ENCODE data around the gene FRRS1. TPM values are rescaled to one million over a fixed set of nuclear protein-coding genes. Genes with fewer than 3 reads are reported as not detected.

FRRS1 gene
- total RNA-seq, 1 donor from 2014 or later: 0.28 TPM

DNA sequence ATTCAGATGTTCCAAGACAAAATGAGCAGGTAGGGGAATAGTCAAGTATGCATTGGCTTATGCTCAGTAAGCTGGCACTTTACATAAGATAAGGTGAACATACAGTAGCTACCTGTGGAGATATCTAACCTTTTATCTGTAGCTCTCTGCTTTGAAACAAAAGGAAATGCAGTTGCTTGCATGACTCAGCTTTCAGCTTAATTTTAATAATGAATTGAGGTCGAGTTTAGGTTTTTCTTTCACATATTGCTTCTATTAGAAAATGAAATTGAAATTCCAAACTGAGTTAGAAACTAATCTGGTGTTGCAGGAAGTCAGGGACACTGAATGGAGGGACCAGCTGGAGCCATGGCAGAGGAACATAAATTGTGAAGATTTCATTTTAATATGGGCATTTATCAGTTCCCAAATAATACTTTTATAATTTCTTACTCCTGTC, 8.3 kb downstream of the FRRS1 start:
- no peak for DNase-seq
- no peak overlapping the region for H3K27ac Mint-ChIP-seq
- H3K36me3 Mint-ChIP-seq (ENCODE audit: low read depth): no peaks in the 10 kb centered on the region
- no peaks in the 10 kb centered on the region for H3K9me3 Mint-ChIP-seq
- intact Hi-C loops (cut with micrococcal nuclease): no loop called here
- H3K4me1 Mint-ChIP-seq: peaks cover 10% of the 10 kb centered on the region
- peaks cover 19% of the 10 kb centered on the region for H3K27me3 Mint-ChIP-seq
- no peak overlapping the region for H3K4me3 Mint-ChIP-seq

- DNase-seq: no peak
- peaks cover 15% of the 10 kb centered on the region for H3K4me1 Mint-ChIP-seq
- no peaks in the 10 kb centered on the region for H3K36me3 Mint-ChIP-seq (ENCODE audit: low read depth)
- H3K27ac Mint-ChIP-seq: no peak overlapping the region
- no peaks in the 10 kb centered on the region for H3K9me3 Mint-ChIP-seq
- intact Hi-C loops (cut with micrococcal nuclease): no loop called here
- H3K27me3 Mint-ChIP-seq: peaks cover 13% of the 10 kb centered on the region
- H3K4me3 Mint-ChIP-seq: no peak overlapping the region
Measured at GRCh38 chr1:99756598-99756997, 9.8 kb downstream of the FRRS1 start.

DNA sequence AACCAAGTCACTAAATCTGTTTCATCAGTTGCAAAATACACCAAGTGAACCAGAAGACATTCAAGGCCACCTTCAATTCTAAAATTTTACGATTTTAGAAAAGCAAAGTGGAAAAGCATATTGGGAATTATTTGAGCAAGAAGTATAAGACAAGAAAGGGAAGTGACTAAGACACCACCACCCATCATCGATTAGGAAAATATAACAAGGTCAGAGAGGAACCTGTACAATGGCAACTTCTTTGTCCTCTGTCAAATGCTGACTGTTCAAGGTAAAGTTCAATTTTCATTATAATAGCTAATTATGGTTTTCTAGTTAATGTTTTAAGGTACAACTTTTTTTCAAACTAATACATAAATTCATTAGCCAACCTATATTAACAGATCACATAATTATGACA, 10.8 kb downstream of the FRRS1 start:
- no peak for DNase-seq
- peaks cover 18% of the 10 kb centered on the region for H3K4me1 Mint-ChIP-seq
- no peak overlapping the region for H3K27ac Mint-ChIP-seq
- H3K4me3 Mint-ChIP-seq: no peak overlapping the region
- H3K27me3 Mint-ChIP-seq: peaks cover 9% of the 10 kb centered on the region
- intact Hi-C loops (cut with micrococcal nuclease): no loop called here
- no peaks in the 10 kb centered on the region for H3K9me3 Mint-ChIP-seq
- H3K36me3 Mint-ChIP-seq (ENCODE audit: low read depth): no peaks in the 10 kb centered on the region

DNA sequence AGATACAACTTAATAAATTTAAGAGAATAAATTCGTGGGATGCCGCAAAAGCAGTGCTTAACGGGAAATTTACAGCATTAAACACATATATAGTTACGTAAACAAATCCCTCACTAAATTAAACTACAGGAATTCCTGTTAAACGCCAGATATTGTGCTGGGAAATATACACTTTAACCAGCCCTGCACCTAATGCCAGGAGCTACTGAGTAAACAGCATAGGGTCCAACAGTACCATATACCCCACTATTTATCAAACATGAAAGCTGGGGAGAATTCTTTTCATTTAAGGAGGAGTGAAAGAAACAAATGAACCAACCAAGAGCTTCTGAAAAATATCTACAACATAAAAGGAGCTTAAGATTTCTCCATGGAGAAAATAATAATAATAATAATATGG, 11.7 kb downstream of the FRRS1 start:
- no peak for DNase-seq
- H3K4me1 Mint-ChIP-seq: peaks cover 21% of the 10 kb centered on the region
- intact Hi-C loops (cut with micrococcal nuclease): no loop called here
- peaks cover 9% of the 10 kb centered on the region for H3K27me3 Mint-ChIP-seq
- no peaks in the 10 kb centered on the region for H3K9me3 Mint-ChIP-seq
- H3K36me3 Mint-ChIP-seq (ENCODE audit: low read depth): no peaks in the 10 kb centered on the region
- H3K4me3 Mint-ChIP-seq: no peak overlapping the region
- no peak overlapping the region for H3K27ac Mint-ChIP-seq

GRCh38 chr1:99754055-99754626, 12.3 kb downstream of the FRRS1 start:
- H3K9me3 Mint-ChIP-seq: no peaks in the 10 kb centered on the region
- H3K27ac Mint-ChIP-seq: no peak overlapping the region
- H3K27me3 Mint-ChIP-seq: peaks cover 7% of the 10 kb centered on the region
- DNase-seq: no peak
- H3K4me1 Mint-ChIP-seq: peaks cover 21% of the 10 kb centered on the region
- intact Hi-C loops (cut with micrococcal nuclease): no loop called here
- H3K4me3 Mint-ChIP-seq: no peak overlapping the region
- H3K36me3 Mint-ChIP-seq (ENCODE audit: low read depth): no peaks in the 10 kb centered on the region

DNA sequence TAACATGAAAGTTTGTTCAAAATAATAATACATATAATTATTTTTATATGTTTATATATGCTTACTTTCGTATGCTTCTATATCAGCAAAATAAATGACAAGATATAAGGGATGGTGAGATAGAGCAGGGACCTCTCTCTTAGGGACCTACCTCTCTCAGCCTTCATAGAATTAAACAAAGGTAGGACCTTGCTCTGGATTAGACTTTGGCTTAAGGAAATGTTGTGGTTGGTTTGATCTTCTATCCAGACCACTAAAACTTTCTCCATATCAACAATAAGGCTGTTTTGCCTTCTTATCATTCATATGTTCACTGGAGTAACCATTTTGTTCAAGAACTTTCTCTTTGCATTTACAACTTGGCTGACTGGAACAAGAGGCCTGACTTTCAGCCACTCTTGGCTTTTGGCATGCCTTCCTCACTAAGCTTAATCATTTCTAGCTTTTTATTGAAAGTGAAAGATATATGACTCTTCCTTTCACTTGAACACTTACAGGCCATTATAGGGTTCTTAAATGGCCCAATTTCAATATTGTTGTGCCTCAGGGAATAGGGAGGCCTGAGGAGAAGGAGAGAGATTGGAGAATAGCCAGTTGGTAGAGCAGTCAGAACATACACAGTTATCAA, 14.4 kb downstream of the FRRS1 start:
- no peaks in the 10 kb centered on the region for H3K36me3 Mint-ChIP-seq (ENCODE audit: low read depth)
- H3K27ac Mint-ChIP-seq: no peak overlapping the region
- H3K4me1 Mint-ChIP-seq: peaks cover 14% of the 10 kb centered on the region
- no peak overlapping the region for H3K4me3 Mint-ChIP-seq
- H3K27me3 Mint-ChIP-seq: peaks cover 7% of the 10 kb centered on the region
- no peak for DNase-seq
- intact Hi-C loops (cut with micrococcal nuclease): no loop called here
- no peaks in the 10 kb centered on the region for H3K9me3 Mint-ChIP-seq

DNA sequence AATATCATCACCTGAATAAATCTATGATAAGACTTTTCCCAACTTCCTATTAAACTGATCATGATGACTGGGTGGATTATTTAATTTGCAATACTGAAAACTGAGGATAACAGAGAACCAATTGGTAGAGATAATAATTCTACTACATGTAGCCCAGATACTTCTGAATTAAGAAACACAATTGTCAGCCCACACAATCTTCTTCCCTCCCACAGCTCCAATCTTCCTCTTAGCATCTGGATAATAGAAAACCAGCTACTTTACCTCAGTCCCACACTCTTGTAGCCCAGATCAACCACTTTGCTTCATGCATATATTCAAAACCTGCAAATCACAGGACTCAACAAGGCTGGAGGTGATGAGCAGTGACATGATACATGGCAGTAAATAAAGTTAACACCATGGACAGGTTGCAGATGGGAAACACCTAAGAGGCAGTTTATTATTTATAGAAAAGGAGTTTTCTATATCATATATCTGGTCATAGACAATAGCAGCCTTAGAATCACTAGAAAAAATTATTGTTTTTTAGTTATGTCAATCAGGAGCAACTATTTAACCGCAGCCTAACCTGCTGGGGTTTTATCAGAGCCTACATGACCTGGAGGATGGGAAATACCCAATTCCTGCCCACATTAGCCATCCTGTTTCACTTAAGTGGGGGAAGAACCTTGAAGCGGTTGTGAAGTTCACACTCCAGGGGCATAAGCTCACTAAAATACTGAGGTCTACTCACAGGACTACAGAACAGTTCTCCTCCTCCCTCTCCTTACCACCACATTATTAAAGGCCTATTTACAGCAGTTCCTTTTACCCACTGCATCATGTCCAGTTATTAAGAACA, 16.7 kb downstream of the FRRS1 start:
- Mint-ChIP-seq H3K4me1 (peaks cover 14% of the 10 kb centered on the region), H3K27ac (no peak overlapping the region), H3K36me3 (ENCODE audit: low read depth) (no peaks in the 10 kb centered on the region), H3K4me3 (no peak overlapping the region), H3K27me3 (peaks cover 3% of the 10 kb centered on the region), H3K9me3 (no peaks in the 10 kb centered on the region)
- no peak for DNase-seq
- intact Hi-C loops (cut with micrococcal nuclease): no loop called here

GRCh38 chr1:99748419-99748818, 18.0 kb downstream of the FRRS1 start:
- Mint-ChIP-seq H3K4me1 (peaks cover 14% of the 10 kb centered on the region), H3K9me3 (no peaks in the 10 kb centered on the region), H3K4me3 (no peak overlapping the region), H3K36me3 (ENCODE audit: low read depth) (no peaks in the 10 kb centered on the region), H3K27me3 (peaks cover 2% of the 10 kb centered on the region), H3K27ac (no peak overlapping the region)
- no peak for DNase-seq
- intact Hi-C loops (cut with micrococcal nuclease): no loop called here

GRCh38 chr1:99745684-99746083, 20.8 kb downstream of the FRRS1 start:
- H3K27me3 Mint-ChIP-seq: peaks cover 3% of the 10 kb centered on the region
- H3K4me1 Mint-ChIP-seq: peaks cover 5% of the 10 kb centered on the region
- H3K36me3 Mint-ChIP-seq (ENCODE audit: low read depth): no peaks in the 10 kb centered on the region
- H3K9me3 Mint-ChIP-seq: no peaks in the 10 kb centered on the region
- intact Hi-C loops (cut with micrococcal nuclease): no loop called here
- no peak overlapping the region for H3K27ac Mint-ChIP-seq
- H3K4me3 Mint-ChIP-seq: no peak overlapping the region
- no peak for DNase-seq

- Mint-ChIP-seq H3K4me1 (peaks cover 3% of the 10 kb centered on the region), H3K27me3 (peaks cover 3% of the 10 kb centered on the region), H3K4me3 (no peak overlapping the region), H3K36me3 (ENCODE audit: low read depth) (no peaks in the 10 kb centered on the region), H3K27ac (no peak overlapping the region), H3K9me3 (no peaks in the 10 kb centered on the region)
- intact Hi-C loops (cut with micrococcal nuclease): no loop called here
- no peak for DNase-seq
Measured at GRCh38 chr1:99745061-99745460, 21.4 kb downstream of the FRRS1 start.

DNA sequence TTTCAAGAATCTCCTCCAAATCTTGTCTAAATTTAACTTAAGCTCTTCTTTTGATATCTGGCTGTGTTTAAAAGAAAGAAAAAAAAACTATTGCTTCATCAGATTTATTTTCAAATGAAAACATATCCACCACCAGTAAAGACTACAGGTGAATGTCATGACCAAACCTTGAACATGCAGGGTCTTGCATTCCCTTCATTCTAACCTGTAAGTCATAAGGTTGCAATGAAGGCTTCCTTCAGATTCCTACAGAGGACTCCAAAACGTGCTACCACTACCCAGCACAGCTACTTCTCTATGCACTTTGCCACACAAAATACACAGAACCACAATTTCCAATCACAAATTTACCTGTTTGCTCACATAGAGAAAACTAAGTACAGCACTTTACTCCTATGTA, 26.3 kb downstream of the FRRS1 start:
- DNase-seq: no peak
- no peaks in the 10 kb centered on the region for H3K9me3 Mint-ChIP-seq
- H3K36me3 Mint-ChIP-seq (ENCODE audit: low read depth): no peaks in the 10 kb centered on the region
- no peak overlapping the region for H3K27ac Mint-ChIP-seq
- no peak overlapping the region for H3K4me3 Mint-ChIP-seq
- intact Hi-C loops (cut with micrococcal nuclease): no loop called here
- H3K4me1 Mint-ChIP-seq: no peaks in the 10 kb centered on the region
- peaks cover 2% of the 10 kb centered on the region for H3K27me3 Mint-ChIP-seq

GRCh38 chr1:99738858-99739465, 27.5 kb downstream of the FRRS1 start:
- intact Hi-C loops (cut with micrococcal nuclease): no loop called here
- H3K27me3 Mint-ChIP-seq: peaks cover 5% of the 10 kb centered on the region
- DNase-seq: no peak
- H3K27ac Mint-ChIP-seq: no peak overlapping the region
- no peak overlapping the region for H3K4me3 Mint-ChIP-seq
- H3K9me3 Mint-ChIP-seq: no peaks in the 10 kb centered on the region
- no peaks in the 10 kb centered on the region for H3K36me3 Mint-ChIP-seq (ENCODE audit: low read depth)
- no peaks in the 10 kb centered on the region for H3K4me1 Mint-ChIP-seq

- H3K9me3 Mint-ChIP-seq: no peaks in the 10 kb centered on the region
- intact Hi-C loops (cut with micrococcal nuclease): no loop called here
- DNase-seq: no peak
Measured at GRCh38 chr1:99737016-99737415, 29.4 kb downstream of the FRRS1 start.

GRCh38 chr1:99735852-99736251, 30.6 kb downstream of the FRRS1 start:
- no peak overlapping the region for H3K4me3 Mint-ChIP-seq
- no peaks in the 10 kb centered on the region for H3K36me3 Mint-ChIP-seq (ENCODE audit: low read depth)
- H3K27me3 Mint-ChIP-seq: peaks cover 6% of the 10 kb centered on the region
- H3K4me1 Mint-ChIP-seq: no peaks in the 10 kb centered on the region
- H3K9me3 Mint-ChIP-seq: no peaks in the 10 kb centered on the region
- intact Hi-C loops (cut with micrococcal nuclease): no loop called here
- no peak for DNase-seq
- H3K27ac Mint-ChIP-seq: no peak overlapping the region

More at GRCh38 chr1:99737016-99737415, 29.4 kb downstream of the FRRS1 start:
- H3K27me3 Mint-ChIP-seq: peaks cover 6% of the 10 kb centered on the region
- H3K4me1 Mint-ChIP-seq: no peaks in the 10 kb centered on the region
- H3K36me3 Mint-ChIP-seq (ENCODE audit: low read depth): no peaks in the 10 kb centered on the region
- H3K4me3 Mint-ChIP-seq: no peak overlapping the region
- no peak overlapping the region for H3K27ac Mint-ChIP-seq
